GM10266 (cell line): ENCODE data around the gene HIVEP3.

ENCODE experiments used
- DNase-seq: peaks from one replicate; pipeline ENCODE4 v3.0.0; 2012; ENCODE audit errors: extremely low spot score
- CTCF ChIP-seq: IDR thresholded peaks from 2 replicates; pipeline ENCODE4 v1.5.1; 2012; ENCODE audit warnings: mild to moderate bottlenecking, low read depth; ENCODE audit not compliant: control insufficient read depth, insufficient read depth; ENCODE audit errors: missing control alignments

Gene HIVEP3

GRCh38 chr1:41914516-41914915 lies 4.2 kb downstream of the HIVEP3 start:
- TF ChIP-seq CTCF, result no peak
- no peak for DNase-seq

GRCh38 chr1:41913014-41913413 lies 5.7 kb downstream of the HIVEP3 start:
- TF ChIP-seq CTCF, result no peak
- DNase-seq, result no peak

- no peak for DNase-seq
- TF ChIP-seq CTCF, result no peak
These were observed 10.3 kb downstream of the HIVEP3 start for GRCh38 chr1:41908288-41908895.

DNA sequence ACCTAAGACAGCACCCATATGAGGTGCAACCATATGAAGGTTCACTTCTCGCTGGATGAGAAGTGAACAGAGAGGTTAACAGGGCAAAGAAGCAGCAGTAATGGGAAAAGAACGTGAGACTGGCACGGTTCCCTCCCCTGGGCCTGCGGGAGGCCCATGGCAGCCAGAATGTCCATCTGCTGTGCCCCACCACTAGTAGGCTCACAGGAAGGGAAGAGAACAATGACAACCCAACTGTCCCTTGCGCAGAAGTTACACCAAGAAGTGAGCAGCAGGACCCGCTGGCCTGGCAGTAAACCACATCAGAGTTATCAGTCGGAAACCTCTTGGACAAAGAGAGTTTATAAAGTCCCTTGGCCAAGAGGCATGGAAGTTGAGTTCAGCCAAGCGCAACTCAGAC lies 11.3 kb downstream of the HIVEP3 start:
- no peak for TF ChIP-seq CTCF
- DNase-seq, result no peak

DNA sequence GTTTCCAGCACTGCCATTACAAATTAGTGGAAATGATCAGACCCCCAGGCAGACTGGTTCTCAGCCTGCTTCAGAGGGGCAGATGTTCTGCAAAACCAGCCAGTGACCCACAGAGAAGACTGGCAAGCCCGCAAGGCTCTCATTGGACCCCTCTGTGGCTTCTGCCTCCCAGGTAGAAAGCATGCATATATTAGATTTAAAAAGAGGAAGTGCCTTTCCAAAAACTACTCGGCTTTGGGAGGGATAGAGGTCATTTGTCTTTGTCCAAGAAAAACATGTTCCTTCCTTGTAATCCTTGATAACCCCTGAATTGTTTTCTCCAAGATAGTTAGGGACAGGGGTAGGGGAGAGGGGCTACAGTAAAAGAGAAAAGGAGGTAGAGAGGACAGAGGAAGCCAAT lies 11.8 kb downstream of the HIVEP3 start:
- no peak for TF ChIP-seq CTCF
- no peak for DNase-seq

DNA sequence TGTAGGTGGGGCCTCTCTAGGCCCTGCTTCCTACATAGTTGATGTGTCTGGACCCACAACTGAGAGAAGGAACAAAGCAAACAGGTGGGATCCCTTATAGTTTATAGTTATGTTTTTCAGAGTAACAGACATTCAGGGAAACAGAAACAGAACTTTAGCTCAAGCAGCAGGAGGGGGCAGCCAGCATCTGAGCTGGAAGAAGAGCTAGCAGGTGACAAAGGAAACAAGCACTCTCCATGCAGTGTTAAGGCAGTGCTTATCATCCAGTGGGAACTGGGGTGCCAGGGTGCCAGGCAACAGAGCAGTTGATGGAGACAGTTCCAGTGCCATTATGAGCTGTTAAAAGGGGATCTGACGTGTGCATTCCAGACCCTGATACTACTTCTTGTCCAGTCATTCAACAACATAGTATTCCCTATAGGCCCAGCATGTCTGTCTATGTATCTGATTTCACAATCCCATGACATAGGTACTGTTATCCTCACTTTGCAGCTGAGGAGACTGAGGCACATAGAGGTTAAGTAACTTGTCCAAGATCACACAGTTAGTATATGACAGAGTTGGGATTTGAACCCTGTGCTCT lies 13.5 kb downstream of the HIVEP3 start:
- DNase-seq, result no peak
- TF ChIP-seq CTCF, result no peak

DNA sequence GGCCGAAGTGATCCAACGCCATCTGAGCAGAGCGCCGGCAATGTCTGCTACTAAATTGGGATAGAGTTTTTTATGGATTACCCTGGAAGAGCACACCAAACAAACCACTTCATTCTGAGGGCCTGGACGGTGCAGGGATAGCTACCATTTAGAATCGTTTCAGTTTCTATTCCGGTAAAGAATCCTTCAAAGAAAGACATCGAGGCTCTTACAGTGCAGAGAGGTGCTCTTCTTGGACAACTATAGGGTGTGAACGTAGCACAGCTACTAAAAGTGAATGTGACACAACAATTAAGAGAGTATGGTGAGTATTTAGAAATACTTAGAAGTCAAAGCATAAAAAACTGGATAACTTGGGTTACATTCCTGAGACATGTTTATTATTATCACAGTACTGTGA lies 16.1 kb downstream of the HIVEP3 start:
- DNase-seq, result no peak
- no peak for TF ChIP-seq CTCF
